GM18519 (cell line): ENCODE results near the gene WDR7.
A peak's percentile ranks its signal among the peaks of the same experiment; 100 is the strongest.

ENCODE experiments used
- ATAC-seq: cut with Tn5 transposase; IDR thresholded peaks from one replicate; pipeline ENCODE4 v1.9.1; 2021; ENCODE audit warnings: mild to moderate bottlenecking, moderate library complexity; ENCODE audit not compliant: unreplicated experiment, low FRiP score

Gene WDR7

GRCh38 chr18:57023275-57023882, 372.2 kb downstream of the WDR7 start:
- no peak for ATAC-seq

DNA sequence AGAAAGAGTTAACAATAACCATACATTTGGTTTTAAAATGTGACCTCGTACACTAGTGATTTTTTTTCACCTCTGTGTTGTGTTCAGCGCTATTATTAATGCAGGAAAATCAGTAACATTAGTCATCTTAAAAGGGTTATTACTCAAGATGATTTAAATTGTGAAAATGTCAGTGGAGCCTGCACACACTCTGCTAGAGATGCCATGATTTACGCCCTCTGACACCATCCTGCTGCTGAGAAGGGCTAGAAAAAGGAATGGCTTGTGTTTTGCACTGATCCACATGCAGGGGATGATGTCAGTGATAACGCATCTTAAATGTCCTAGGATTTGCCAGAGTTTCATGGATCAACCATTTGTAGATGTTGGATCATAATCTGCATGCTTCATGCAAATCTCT, 374.4 kb downstream of the WDR7 start:
- no peak for ATAC-seq

- no peak for ATAC-seq
These were observed 375.2 kb downstream of the WDR7 start for GRCh38 chr18:57026316-57026715.

GRCh38 chr18:57027190-57027708, 376.1 kb downstream of the WDR7 start:
- ATAC-seq = no peak

- ATAC-seq = no peak
These were observed 378.6 kb downstream of the WDR7 start for GRCh38 chr18:57029761-57030160.

GRCh38 chr18:57030417-57030816, 379.3 kb downstream of the WDR7 start:
- ATAC-seq = no peak

DNA sequence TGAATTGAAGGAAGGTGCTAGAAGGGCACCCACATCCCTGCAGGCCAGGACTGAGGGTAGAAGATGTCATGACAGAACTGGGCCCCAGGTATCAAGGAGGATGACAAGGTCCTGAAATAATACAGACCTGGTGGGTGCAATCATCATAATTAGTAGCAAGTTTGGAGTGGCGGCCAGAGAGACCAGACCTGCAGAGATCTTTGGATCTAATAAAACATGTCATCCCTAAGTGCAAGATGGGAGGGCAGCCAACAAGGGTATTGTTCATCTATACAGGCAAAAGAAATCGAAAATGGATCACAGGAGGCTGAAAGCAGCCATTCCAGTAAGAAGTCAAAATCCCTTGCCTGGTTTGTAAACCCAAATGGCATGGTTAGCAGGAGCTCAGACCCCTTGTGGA, 384.4 kb downstream of the WDR7 start:
- no peak for ATAC-seq

DNA sequence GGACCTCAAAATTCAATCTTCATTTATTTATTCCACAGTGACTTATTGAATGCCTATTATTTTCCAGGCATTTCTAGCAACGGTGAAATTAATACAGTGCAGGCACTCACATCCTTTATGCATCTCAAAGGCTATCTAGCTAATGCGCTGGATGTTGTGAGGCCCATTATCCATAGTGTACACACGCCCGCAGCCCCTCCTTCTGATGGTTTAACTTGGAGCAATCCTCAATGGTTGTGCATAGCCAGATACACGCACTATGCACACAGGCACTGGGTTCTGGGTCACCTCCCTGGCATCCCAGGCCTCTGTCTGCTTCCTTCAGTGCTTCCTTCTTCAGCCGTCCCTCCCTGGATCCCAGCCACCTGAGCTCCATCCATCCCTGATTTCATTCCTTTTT, 387.2 kb downstream of the WDR7 start:
- no peak for ATAC-seq

- ATAC-seq = no peak
These were observed 389.0 kb downstream of the WDR7 start for GRCh38 chr18:57040175-57040574.

GRCh38 chr18:57043241-57043640, 392.1 kb downstream of the WDR7 start:
- no peak for ATAC-seq

DNA sequence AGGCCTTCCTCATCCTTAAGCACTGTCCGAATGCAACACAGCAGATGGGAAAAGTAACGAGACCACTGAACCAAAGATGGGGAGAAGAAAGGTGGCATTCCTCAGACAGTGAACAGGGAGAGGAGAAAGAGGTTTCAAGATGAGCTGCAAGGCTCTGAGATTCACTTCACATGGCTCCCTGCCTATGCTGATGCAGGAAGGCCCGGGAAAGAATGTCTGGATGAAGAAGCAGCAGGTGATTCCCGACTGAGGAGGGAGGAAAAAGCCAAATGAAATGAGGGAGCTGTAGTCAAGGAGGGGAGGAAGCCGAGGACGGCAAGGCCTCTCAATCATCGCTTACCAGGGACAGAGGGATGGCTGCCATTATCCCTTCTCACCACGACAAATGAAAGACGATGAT, 397.2 kb downstream of the WDR7 start:
- ATAC-seq = no peak

- ATAC-seq = no peak
These were observed 397.7 kb downstream of the WDR7 start for GRCh38 chr18:57048859-57049258.

DNA sequence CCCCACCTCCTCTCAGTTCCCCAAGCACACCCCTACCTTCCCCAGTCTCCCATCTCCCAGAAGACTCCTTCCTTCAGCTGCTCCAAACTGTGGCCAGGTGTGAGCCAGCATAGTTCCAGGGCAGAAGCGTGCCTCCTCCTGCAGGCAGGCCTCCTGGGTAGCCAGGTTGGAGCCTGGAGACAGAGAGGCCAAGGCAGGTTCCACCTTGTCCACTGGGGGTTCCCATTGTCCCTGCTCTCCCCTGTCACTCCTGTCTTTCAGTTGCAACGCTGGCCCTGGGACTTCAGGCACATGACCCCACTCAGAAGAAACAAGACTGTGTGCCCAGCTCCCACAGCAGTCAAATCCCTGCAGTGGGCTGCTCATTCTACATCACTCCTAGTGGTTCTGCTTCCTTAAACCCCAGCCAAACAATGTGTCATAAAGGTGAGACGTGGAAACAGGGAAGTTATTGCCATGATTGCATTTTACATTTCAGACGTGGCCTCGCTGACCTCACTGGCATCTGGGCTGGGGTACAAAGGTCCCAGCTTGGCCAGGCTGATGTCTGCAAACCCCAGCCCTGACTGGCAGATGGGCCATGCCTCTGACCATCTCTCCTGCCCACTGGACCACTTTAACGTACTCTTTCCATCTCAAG, 399.3 kb downstream of the WDR7 start:
- no peak for ATAC-seq

DNA sequence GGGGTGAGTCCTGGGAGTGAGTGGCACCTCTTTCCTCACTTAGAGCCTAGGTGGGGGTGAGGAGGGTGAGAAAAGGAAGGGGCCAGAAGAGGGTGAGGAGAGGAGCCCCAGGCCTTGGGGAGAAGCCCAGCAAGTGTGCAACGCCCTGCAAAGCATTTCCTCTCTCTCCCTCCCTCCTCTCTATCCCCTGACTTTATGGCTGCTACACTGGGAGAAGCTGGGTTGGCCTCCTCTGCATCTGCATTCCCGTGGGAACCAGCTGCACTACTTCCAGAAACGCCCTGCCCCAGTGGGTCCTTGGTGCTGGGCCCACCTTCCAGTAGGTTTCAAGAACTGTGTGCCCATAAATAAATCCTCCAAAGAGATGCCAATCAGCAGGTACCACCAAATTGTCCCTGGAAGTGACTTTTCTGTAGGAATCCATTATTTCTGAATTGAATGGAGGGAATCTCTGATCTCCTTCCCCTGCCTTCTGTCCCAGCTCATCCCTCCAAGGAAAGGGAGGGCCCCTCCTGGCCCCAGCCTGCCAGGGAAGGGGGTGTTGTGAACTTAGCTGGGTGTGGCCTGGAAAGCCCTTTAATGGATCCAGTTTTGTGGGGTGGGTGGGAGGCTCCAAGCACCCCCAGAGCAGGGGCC, 400.0 kb downstream of the WDR7 start:
- no peak for ATAC-seq

GRCh38 chr18:57051657-57052044, 400.5 kb downstream of the WDR7 start:
- ATAC-seq = no peak

DNA sequence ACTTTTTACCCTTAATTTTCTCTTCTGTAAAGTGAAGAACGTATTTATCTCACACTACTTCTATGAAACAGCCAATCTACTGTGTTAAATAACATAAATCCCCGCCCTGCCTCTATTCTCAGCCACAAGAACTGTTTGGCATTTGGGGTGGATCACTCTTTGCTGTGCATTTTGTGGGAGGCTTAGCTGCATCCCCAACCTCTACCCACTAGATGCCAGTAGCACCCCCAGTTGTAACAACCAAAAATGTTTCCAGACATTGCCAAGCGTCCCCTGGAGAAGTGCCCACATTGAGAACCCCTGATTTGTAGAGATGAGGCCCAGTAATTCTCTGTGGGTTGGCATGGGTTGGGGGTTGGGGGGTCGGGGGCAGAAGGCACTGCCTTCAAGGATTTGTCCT, 401.0 kb downstream of the WDR7 start:
- no peak for ATAC-seq

DNA sequence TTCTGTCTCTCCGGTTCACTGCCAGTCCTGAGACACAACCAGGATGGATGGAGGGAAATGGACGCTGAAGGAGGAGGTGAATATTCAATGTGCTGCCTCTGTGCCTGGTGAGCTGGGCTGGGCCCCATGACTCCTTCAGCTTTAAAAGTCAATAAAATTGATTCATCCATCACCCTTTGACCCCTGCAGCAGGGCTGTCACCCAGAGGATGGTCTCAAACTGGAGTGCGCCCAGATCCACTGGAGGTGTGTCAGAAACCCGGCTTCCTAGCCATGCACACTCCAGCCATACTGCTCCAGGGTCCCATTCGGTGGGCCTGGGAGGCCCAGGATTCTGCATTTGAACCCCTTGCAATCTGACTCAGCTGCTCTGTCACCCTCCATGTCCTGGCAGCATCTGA, 401.6 kb downstream of the WDR7 start:
- no peak for ATAC-seq

DNA sequence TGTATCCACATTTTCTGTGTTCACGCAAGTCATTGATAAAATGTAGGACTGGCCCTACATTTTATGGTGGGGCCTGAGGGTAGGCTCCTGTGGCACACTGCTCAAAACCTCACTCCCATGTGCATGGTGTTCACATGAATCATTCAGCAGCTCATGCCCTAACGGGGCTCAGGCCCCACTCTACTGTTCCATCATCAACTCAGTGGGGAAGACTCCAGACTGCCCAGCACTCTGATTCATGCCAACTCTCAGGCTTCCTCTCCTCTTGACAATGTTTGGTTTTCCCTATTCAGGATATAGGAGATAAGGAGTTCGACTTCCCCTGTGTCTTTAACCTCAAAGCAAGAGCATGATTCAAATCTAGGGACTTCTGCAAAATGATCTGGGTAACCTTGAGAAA, 403.7 kb downstream of the WDR7 start:
- no peak for ATAC-seq

- peak; percentile 42 for ATAC-seq
These were observed 406.7 kb downstream of the WDR7 start for GRCh38 chr18:57057890-57058289.

GRCh38 chr18:57058734-57059133, 407.6 kb downstream of the WDR7 start:
- no peak for ATAC-seq

DNA sequence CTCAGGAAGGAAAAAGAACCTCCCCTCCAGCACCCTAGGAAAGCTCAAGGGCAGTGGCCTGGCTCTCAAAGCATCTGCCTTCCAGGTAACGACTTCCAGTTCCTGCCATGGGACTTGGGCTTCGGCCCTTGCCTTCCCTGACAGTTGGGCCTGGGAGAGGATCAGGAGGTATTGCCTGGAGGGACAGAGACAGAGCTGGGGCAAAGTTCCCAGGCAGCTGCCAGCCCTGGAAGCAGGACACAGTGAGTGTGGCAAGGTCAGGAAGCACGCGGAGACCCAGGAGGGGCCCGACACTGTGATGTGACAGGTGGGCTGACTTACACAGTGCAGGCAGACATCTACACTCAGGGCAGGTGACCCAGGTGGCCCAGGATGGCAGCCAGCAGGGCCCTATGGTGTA, 408.2 kb downstream of the WDR7 start:
- ATAC-seq = no peak

DNA sequence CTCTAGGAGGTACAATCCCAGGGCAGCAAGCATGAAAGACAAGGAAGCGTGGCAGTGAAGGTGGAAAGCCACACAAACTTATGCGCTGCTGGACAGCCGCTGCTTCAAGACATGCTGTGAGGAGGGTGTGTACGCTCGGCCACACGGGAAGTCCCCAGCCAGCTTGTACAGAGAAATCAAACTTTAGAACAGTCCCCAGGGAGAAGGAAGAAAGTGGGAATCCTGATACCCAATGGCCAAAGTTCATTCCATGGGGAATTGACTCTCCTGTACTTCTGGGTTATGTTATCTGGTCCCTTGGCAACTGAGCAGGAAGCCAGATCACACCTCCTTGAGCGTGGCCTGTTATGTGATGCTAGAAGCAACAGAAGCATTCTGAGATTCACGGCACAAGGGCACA, 409.7 kb downstream of the WDR7 start:
- ATAC-seq = no peak
